ENCODE measurements around the gene D2HGDH.

D2HGDH gene

GRCh38 chr2:241763551-241764274 lies 29.3 kb downstream of the D2HGDH start:
- no peak overlapping the region for H3K4me3 ChIP-seq
- H3K27ac ChIP-seq: peak overlapping the region in 5 of 21 experiments; percentile 7 to 83 (median 29)

GRCh38 chr2:241764275-241765241 lies 30.1 kb downstream of the D2HGDH start:
- H3K27ac ChIP-seq: peak overlapping the region in 2 of 21 experiments; percentile 24 to 73

GRCh38 chr2:241767464-241768250 lies 33.2 kb downstream of the D2HGDH start:
- no peak overlapping the region for H3K27ac ChIP-seq
- H3K4me3 ChIP-seq: no peak overlapping the region

More at GRCh38 chr2:241764275-241765241, 30.1 kb downstream of the D2HGDH start:
- no peak overlapping the region for H3K4me3 ChIP-seq

GRCh38 chr2:241768251-241768711 lies 33.9 kb downstream of the D2HGDH start:
- Histone ChIP-seq H3K27ac (no peak overlapping the region), H3K4me3 (no peak overlapping the region)

GRCh38 chr2:241768850-241769249 lies 34.4 kb downstream of the D2HGDH start:
- H3K27ac ChIP-seq: no peak overlapping the region
- H3K4me3 ChIP-seq: no peak overlapping the region

- Histone ChIP-seq H3K27ac (no peak overlapping the region), H3K4me3 (no peak overlapping the region)
Measured at GRCh38 chr2:241769819-241770184, 35.4 kb downstream of the D2HGDH start.

- no peak overlapping the region for H3K4me3 ChIP-seq
- no peak overlapping the region for H3K27ac ChIP-seq
Measured at GRCh38 chr2:241770185-241770935, 35.9 kb downstream of the D2HGDH start.

- Histone ChIP-seq H3K27ac (no peak overlapping the region), H3K4me3 (no peak overlapping the region)
Measured at GRCh38 chr2:241770936-241771285, 36.5 kb downstream of the D2HGDH start.

- Histone ChIP-seq H3K4me3 (no peak overlapping the region), H3K27ac (peak overlapping the region in 3 of 21 experiments; percentile 20 to 58 (median 29))
Measured at GRCh38 chr2:241771286-241772062, 37.0 kb downstream of the D2HGDH start.

- no peak overlapping the region for H3K4me3 ChIP-seq
- H3K27ac ChIP-seq: peak overlapping the region in 2 of 21 experiments; percentile 20 to 58
Measured at GRCh38 chr2:241772063-241772499, 37.7 kb downstream of the D2HGDH start.

- no peak overlapping the region for H3K27ac ChIP-seq
Measured at GRCh38 chr2:241773511-241774418, 39.3 kb downstream of the D2HGDH start.

GRCh38 chr2:241774419-241775222 lies 40.2 kb downstream of the D2HGDH start:
- no peak overlapping the region for H3K4me3 ChIP-seq
- no peak overlapping the region for H3K27ac ChIP-seq

More at GRCh38 chr2:241773511-241774418, 39.3 kb downstream of the D2HGDH start:
- no peak overlapping the region for H3K4me3 ChIP-seq

GRCh38 chr2:241775223-241776177 lies 41.1 kb downstream of the D2HGDH start:
- no peak overlapping the region for H3K27ac ChIP-seq
- H3K4me3 ChIP-seq: no peak overlapping the region

GRCh38 chr2:241776336-241777169 lies 42.1 kb downstream of the D2HGDH start, which contains the start of gene GAL3ST2:
Gene GAL3ST2 (plus strand): TSS chr2:241776822. CDS start chr2:241776956, 134 bp downstream.
- H3K27ac ChIP-seq: peak within 1 kb of the TSS in 1 of 21 experiments; percentile 30

More at GRCh38 chr2:241776336-241777169, 42.1 kb downstream of the D2HGDH start, which contains the start of gene GAL3ST2:
- H3K4me3 ChIP-seq: no peak within 1 kb of the TSS
